Bone marrow (tissue), 2 donors: ENCODE measurements around the gene ANXA2R.
"Not testable (repeated sequence)": the region's sequence is repeated elsewhere in the genome, so short reads cannot be mapped to it uniquely, and the experiment has no call there.

Experiments
- DNase-seq, 2 donors: peaks; one replicate each; lab custom pipeline; 2025; lab: John Stamatoyannopoulos, UW

Gene ANXA2R

GRCh38 chr5:43033841-43034590 is 6.1 kb downstream of the ANXA2R start:
- DNase-seq, result no peak

- DNase-seq, result no peak
Observed at GRCh38 chr5:43027054-43027785, 12.9 kb downstream of the ANXA2R start.

- not testable (repeated sequence) for DNase-seq
Observed at GRCh38 chr5:43025184-43025950, 14.8 kb downstream of the ANXA2R start.

GRCh38 chr5:43024217-43024616 is 15.9 kb downstream of the ANXA2R start:
- DNase-seq, result no peak

- DNase-seq, result no peak
Observed at GRCh38 chr5:43021151-43021550, 19.0 kb downstream of the ANXA2R start.

GRCh38 chr5:43020399-43020746 is 19.7 kb downstream of the ANXA2R start:
- DNase-seq, result no peak

GRCh38 chr5:43019614-43020398 is 20.3 kb downstream of the ANXA2R start:
- peak; percentile 33 to 91 for DNase-seq

GRCh38 chr5:43019291-43019613 is 20.9 kb downstream of the ANXA2R start:
- no peak for DNase-seq

- peak in 1 of 2 donors; percentile 52 for DNase-seq
Observed at GRCh38 chr5:43017428-43017815, 22.7 kb downstream of the ANXA2R start.

GRCh38 chr5:43016217-43016779 is 23.8 kb downstream of the ANXA2R start:
- no peak for DNase-seq

- no peak for DNase-seq
Observed at GRCh38 chr5:43014522-43014921, 25.6 kb downstream of the ANXA2R start.

GRCh38 chr5:43010935-43011315 is 29.2 kb downstream of the ANXA2R start:
- DNase-seq, result no peak

- peak; percentile 80 to 83 for DNase-seq
Observed at GRCh38 chr5:43008363-43009153, 31.6 kb downstream of the ANXA2R start.

- peak; percentile 67 to 84 for DNase-seq
Observed at GRCh38 chr5:43007911-43008362, 32.2 kb downstream of the ANXA2R start.

- DNase-seq, result peak; percentile 84 to 88
Observed at GRCh38 chr5:43007246-43007910, 32.7 kb downstream of the ANXA2R start.

- DNase-seq, result no peak
Observed at GRCh38 chr5:43006424-43007202, 33.5 kb downstream of the ANXA2R start.

GRCh38 chr5:43005031-43005430 is 35.1 kb downstream of the ANXA2R start:
- DNase-seq, result no peak

GRCh38 chr5:43001748-43002147 is 38.4 kb downstream of the ANXA2R start:
- DNase-seq, result no peak

GRCh38 chr5:43000914-43001313 is 39.2 kb downstream of the ANXA2R start:
- DNase-seq, result no peak
